ENCODE measurements around the gene RPL10A.
"Not testable (repeated sequence)": the region's sequence is repeated elsewhere in the genome, so short reads cannot be mapped to it uniquely, and the experiment has no call there.

RPL10A gene

GRCh38 chr6:35512006-35512405 lies 43.8 kb downstream of the RPL10A start:
- DNase-seq (ENCODE audit: low read depth) = no peak

- no peak for DNase-seq (ENCODE audit: low read depth)
These were observed 44.5 kb downstream of the RPL10A start, which contains the start of gene TULP1 for GRCh38 chr6:35512740-35513139. TULP1 (minus strand) TSS chr6:35512896; CDS start chr6:35512858, 38 bp downstream.

- no peak for DNase-seq (ENCODE audit: low read depth)
These were observed 46.4 kb downstream of the RPL10A start for GRCh38 chr6:35514587-35514986.

DNA sequence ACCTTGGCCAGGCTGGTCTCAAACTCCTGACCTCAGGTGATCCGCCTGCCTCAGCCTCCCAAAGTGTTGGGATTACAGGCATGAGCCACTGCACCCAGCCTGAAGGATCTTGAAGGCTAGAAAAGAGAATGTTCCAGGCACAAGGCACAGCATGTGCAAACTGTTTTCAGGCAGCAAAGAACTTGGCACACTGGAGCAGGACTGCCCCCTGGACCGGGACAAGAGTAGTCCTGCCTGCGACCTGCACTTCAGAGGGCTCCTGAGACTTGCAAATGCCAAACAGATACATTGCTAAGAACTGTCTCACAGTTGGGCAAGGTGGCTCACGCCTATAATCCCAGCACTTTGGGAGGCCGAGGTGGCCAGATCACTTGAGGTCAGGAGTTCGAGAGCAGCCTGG lies 47.7 kb downstream of the RPL10A start:
- DNase-seq (ENCODE audit: low read depth) = not testable (repeated sequence)

DNA sequence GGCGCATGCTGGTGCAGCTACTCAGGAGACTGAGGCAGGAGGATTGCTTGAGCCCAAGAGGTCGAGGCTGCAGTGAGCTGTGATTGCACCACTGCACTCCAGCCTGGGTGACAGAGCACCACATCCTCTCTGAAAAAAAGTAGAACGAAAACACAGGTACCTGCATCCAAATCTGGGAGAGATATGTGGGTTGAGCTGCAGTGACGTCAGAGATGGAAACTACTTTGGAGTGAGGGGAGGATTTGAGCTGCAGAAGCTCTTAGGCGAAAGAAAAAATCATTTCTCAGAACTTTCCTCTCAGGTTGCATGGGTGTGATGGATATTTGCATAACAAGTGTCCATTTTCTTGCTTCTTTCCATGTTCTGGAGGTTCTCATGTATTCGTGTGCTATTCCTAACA lies 48.5 kb downstream of the RPL10A start:
- DNase-seq (ENCODE audit: low read depth) = no peak

- DNase-seq (ENCODE audit: low read depth) = not testable (repeated sequence)
These were observed 49.8 kb downstream of the RPL10A start for GRCh38 chr6:35517978-35518377.

GRCh38 chr6:35518566-35519312 lies 50.5 kb downstream of the RPL10A start:
- no peak for DNase-seq (ENCODE audit: low read depth)

- DNase-seq (ENCODE audit: low read depth) = no peak
These were observed 51.3 kb downstream of the RPL10A start for GRCh38 chr6:35519313-35520015.

All from ELR (cell line).